A673 (cell line): ENCODE data around the gene CSNK1G3.

Experiments used
- CTCF ChIP-seq: fragments of 300-800, 200-600 bp; sonication (generic); conservative IDR thresholded peaks from 2 replicates; pipeline ENCODE4 v1.5.1; 2017; ENCODE audit warnings: low read depth, mild to moderate bottlenecking, antibody characterized with exemption, low read length, moderate library complexity, mixed read lengths
- EZH2 ChIP-seq: fragments of 200-600 bp; sonication (generic); IDR thresholded peaks from 2 replicates; pipeline ENCODE4 v1.6.1; 2017; ENCODE audit warnings: borderline replicate concordance, low read depth, mild to moderate bottlenecking, mixed read lengths, antibody characterized with exemption, low read length; ENCODE audit not compliant: poor library complexity, severe bottlenecking

GRCh38 chr5:123485275-123485674 lies 26.7 kb upstream of the CSNK1G3 start:
- TF ChIP-seq CTCF (no peak), EZH2 (no peak)
